DND-41 (cell line): Measurements from ENCODE around the gene WAPL.

Experiments used
- ATAC-seq: fragments of 200-7000 bp; cut with Tn5 transposase; 3 replicates; pipeline ENCODE4 v1.9.1; 2021; ENCODE audit warnings: low read depth; ENCODE audit not compliant: insufficient read depth
- DNase-seq: peaks from one replicate; pipeline ENCODE4 v3.0.0-alpha.2; 2020
- H2AFZ ChIP-seq: 2 replicates; pipeline ENCODE4 v1.6.0; 2012; ENCODE audit warnings: low read depth, low read length
- H3K27ac ChIP-seq: 2 replicates; pipeline ENCODE4 v1.5.1; 2012; ENCODE audit warnings: low read length, inconsistent platforms
- H3K27me3 ChIP-seq: fragments of 200-600 bp; sonication (generic); 2 replicates; pipeline ENCODE4 v1.6.0; 2012; ENCODE audit warnings: low read length, mild to moderate bottlenecking, inconsistent platforms; ENCODE audit not compliant: insufficient read depth, poor library complexity
- H3K36me3 ChIP-seq: 2 replicates; pipeline ENCODE4 v1.5.1; 2012; ENCODE audit warnings: low read length, inconsistent platforms; ENCODE audit not compliant: insufficient read depth
- H3K4me1 ChIP-seq: 2 replicates; pipeline ENCODE4 v1.5.1; 2012; ENCODE audit warnings: mild to moderate bottlenecking, low read length; ENCODE audit not compliant: insufficient read depth
- H3K4me2 ChIP-seq: 2 replicates; pipeline ENCODE4 v1.6.0; 2012; ENCODE audit warnings: mild to moderate bottlenecking, moderate library complexity, low read length, inconsistent platforms; ENCODE audit not compliant: insufficient read depth
- H3K4me3 ChIP-seq, 2 experiments: fragments of 200-600 bp in 1 of 2; shearing (Covaris generic) in 1 of 2; 2 replicates each; pipeline ENCODE4 v1.5.1; 2012 to 2016; ENCODE audit warnings: inconsistent platforms in 2 of 2, low read length in 2 of 2, mild to moderate bottlenecking in 2 of 2, low read depth in 1 of 2, moderate library complexity in 1 of 2
- H3K79me2 ChIP-seq: 2 replicates; pipeline ENCODE4 v1.6.0; 2012; ENCODE audit warnings: low read length, inconsistent platforms; ENCODE audit not compliant: insufficient read depth
- H3K9ac ChIP-seq: 2 replicates; pipeline ENCODE4 v1.6.0; 2012; ENCODE audit warnings: low read depth, mild to moderate bottlenecking, inconsistent platforms, low read length, moderate library complexity
- H3K9me3 ChIP-seq: 2 replicates; pipeline ENCODE4 v1.5.1; 2012; ENCODE audit warnings: low read length, moderate library complexity, mild to moderate bottlenecking, inconsistent platforms; ENCODE audit not compliant: insufficient read depth, severe bottlenecking
- H4K20me1 ChIP-seq: 2 replicates; pipeline ENCODE4 v1.6.0; 2012; ENCODE audit warnings: low read length; ENCODE audit not compliant: insufficient read depth
- EZH2 ChIP-seq: IDR thresholded peaks from 3 replicates; pipeline ENCODE4 v1.6.1; 2012; ENCODE audit warnings: borderline replicate concordance, low read depth, mild to moderate bottlenecking, moderate library complexity, low read length, inconsistent platforms; ENCODE audit not compliant: severe bottlenecking
- TF ChIP-seq, protein P1 (sequence below): IDR thresholded peaks from 2 replicates; pipeline ENCODE4 v1.5.1; 2012; ENCODE audit warnings: borderline replicate concordance, low read length, moderate library complexity, mild to moderate bottlenecking; ENCODE audit not compliant: poor library complexity, severe bottlenecking; ENCODE audit errors: extremely low read depth

The WAPL gene

DNA sequence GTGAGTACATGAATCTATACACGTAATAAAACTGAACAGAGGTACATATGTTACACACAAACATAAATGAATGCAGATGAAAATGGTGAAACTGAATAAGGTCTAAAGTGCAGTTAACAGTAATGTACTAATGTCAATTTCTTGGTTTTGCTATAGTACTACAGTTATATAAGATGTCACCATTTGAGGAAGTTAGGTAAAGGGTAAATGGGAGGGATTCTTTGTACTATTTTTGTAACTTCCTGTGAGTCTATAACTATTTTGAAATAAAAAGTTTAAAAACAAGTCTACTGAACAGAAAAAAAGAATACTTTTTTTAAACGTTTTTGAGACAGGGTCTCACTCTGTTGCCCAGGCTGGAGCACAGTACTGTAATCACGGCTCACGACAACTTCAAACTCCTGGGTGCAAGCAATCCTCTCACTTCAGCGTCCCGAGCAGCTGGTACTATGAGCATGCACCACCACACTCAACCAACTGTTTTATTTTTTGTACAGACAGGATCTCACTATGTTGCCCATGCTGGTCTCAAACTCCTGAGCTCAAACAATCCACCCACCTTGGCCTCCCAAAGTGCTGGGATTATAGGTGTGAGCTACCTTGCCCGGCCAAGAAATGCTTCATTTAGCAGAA is 71.5 kb downstream of the WAPL start:
- no peak overlapping the region for H3K4me2 ChIP-seq
- H3K27ac ChIP-seq, result no peak overlapping the region
- no peak for ATAC-seq
- TF ChIP-seq EZH2, result no peak
- TF ChIP-seq, protein P1, sequence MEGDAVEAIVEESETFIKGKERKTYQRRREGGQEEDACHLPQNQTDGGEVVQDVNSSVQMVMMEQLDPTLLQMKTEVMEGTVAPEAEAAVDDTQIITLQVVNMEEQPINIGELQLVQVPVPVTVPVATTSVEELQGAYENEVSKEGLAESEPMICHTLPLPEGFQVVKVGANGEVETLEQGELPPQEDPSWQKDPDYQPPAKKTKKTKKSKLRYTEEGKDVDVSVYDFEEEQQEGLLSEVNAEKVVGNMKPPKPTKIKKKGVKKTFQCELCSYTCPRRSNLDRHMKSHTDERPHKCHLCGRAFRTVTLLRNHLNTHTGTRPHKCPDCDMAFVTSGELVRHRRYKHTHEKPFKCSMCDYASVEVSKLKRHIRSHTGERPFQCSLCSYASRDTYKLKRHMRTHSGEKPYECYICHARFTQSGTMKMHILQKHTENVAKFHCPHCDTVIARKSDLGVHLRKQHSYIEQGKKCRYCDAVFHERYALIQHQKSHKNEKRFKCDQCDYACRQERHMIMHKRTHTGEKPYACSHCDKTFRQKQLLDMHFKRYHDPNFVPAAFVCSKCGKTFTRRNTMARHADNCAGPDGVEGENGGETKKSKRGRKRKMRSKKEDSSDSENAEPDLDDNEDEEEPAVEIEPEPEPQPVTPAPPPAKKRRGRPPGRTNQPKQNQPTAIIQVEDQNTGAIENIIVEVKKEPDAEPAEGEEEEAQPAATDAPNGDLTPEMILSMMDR, result no peak
- peaks cover 94% of the 10 kb centered on the region for H3K36me3 ChIP-seq
- no peaks in the 10 kb centered on the region for H3K9me3 ChIP-seq
- no peak overlapping the region for H3K4me3 ChIP-seq
- H3K79me2 ChIP-seq, result peaks cover 4% of the 10 kb centered on the region; the same call in 1 of the 2 replicates
- DNase-seq, result no peak
- no peaks in the 10 kb centered on the region for H3K4me1 ChIP-seq
- H4K20me1 ChIP-seq, result no peaks in the 10 kb centered on the region
- no peak overlapping the region for H3K9ac ChIP-seq
- H2AFZ ChIP-seq, result no peak overlapping the region
- no peaks in the 10 kb centered on the region for H3K27me3 ChIP-seq

DNA sequence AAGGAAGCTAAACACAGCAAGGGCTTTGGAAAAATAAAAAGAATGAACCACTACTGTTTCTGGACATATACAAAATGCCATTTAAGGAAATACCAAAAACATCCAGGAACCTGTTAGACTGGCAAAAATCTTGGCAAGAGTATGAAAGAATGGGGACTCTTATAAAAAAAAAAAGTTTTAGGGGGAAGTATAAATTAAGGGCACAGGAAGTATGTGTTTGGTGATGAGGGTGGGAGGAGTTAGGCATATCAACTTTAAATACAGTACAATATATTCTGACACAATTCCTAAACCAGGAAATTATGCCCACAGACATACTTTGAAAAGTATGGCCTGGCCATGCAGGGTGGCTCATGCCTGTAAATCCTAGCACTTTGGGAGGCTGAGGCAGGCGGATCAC is 74.2 kb downstream of the WAPL start:
- no peak overlapping the region for H3K4me2 ChIP-seq
- H3K4me3 ChIP-seq, result no peak overlapping the region
- H3K4me1 ChIP-seq, result no peaks in the 10 kb centered on the region
- peaks cover 4% of the 10 kb centered on the region; the same call in 1 of the 2 replicates for H3K79me2 ChIP-seq
- H3K27ac ChIP-seq, result no peak overlapping the region
- no peaks in the 10 kb centered on the region for H4K20me1 ChIP-seq
- no peak for TF ChIP-seq EZH2
- TF ChIP-seq, protein P1, result no peak
- ATAC-seq (no peak), DNase-seq (no peak)
- H2AFZ ChIP-seq, result no peak overlapping the region
- H3K27me3 ChIP-seq, result no peaks in the 10 kb centered on the region
- H3K36me3 ChIP-seq, result peaks cover 93% of the 10 kb centered on the region
- H3K9ac ChIP-seq, result no peak overlapping the region
- no peaks in the 10 kb centered on the region for H3K9me3 ChIP-seq

DNA sequence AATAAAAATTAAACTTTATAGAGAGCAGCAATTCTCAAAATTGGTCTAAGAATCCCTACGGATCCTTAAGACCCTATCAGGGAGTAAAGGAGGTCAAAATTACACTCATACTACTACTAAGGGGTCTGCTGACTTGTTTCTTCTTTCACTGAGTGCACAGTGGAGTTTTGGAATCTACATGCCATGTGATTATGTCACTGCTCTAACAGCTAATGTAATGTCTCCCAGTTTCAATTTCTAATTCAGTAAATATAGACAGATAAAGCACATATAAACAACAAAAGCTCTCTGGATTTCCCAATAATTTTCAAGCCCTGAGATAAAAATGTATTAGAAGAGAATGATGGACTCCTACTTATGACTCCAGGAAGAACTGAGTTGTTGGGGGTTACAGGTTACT is 74.6 kb downstream of the WAPL start:
- TF ChIP-seq EZH2, result no peak
- TF ChIP-seq, protein P1, result no peak
- no peaks in the 10 kb centered on the region for H3K27me3 ChIP-seq
- H3K79me2 ChIP-seq, result peaks cover 4% of the 10 kb centered on the region; the same call in 1 of the 2 replicates
- no peak overlapping the region for H3K4me2 ChIP-seq
- H3K4me1 ChIP-seq, result no peaks in the 10 kb centered on the region
- no peak overlapping the region for H3K9ac ChIP-seq
- H3K9me3 ChIP-seq, result no peaks in the 10 kb centered on the region
- H3K27ac ChIP-seq, result no peak overlapping the region
- ATAC-seq (no peak), DNase-seq (no peak)
- no peak overlapping the region for H3K4me3 ChIP-seq
- no peaks in the 10 kb centered on the region for H4K20me1 ChIP-seq
- H2AFZ ChIP-seq, result no peak overlapping the region
- peaks cover 90% of the 10 kb centered on the region for H3K36me3 ChIP-seq
